Body of pancreas (tissue), 4 donors: Measurements from ENCODE around the gene UBAC1. TPM values are rescaled to one million over a fixed set of nuclear protein-coding genes. Genes with fewer than 3 reads are reported as not detected.

ENCODE experiments used
- ATAC-seq: fragments of 150-250 bp; one replicate; pipeline ENCODE4 v1.9.1; 2016
- DNase-seq, 4 donors: peaks; one replicate each; pipeline ENCODE4 v3.0.0-alpha.2; 2019
- H3K27ac ChIP-seq, 4 donors: fragments of 200-600 bp; sonication (generic); 1 replicate in 3 of 4; 2 replicates in 1 of 4; pipeline versions ENCODE4 v1.5.1 to v1.6.1; 2016 to 2019; ENCODE audit warnings: mild to moderate bottlenecking in 1 of 4, mixed read lengths in 1 of 4, moderate library complexity in 1 of 4
- H3K27me3 ChIP-seq, 2 donors: fragments of 200-600 bp; sonication (generic); one replicate each; pipeline ENCODE4 v1.6.0; 2016; ENCODE audit warnings: mild to moderate bottlenecking in 1 of 2
- H3K36me3 ChIP-seq, 2 donors: fragments of 200-600 bp; sonication (generic); replicated peaks in 1 of 2; 2 replicates each; pipeline ENCODE4 v1.5.1; 2016; ENCODE audit warnings: low read depth in 2 of 2; ENCODE audit not compliant: insufficient read depth in 1 of 2
- H3K4me1 ChIP-seq: fragments of 200-600 bp; sonication (generic); one replicate; pipeline ENCODE4 v1.6.0; 2016
- H3K4me3 ChIP-seq, 2 donors: fragments of 200-600 bp; sonication (generic); 1 replicate in 1 of 2; 2 replicates in 1 of 2; pipeline ENCODE4 v1.5.1; 2016 to 2019
- H3K9me3 ChIP-seq, 3 donors: fragments of 200-600 bp; sonication (generic); 1 replicate in 2 of 3; 2 replicates in 1 of 3; pipeline ENCODE4 v1.5.1; 2016
- POLR2A ChIP-seq, 3 donors: fragments of 450-650 bp; IDR thresholded peaks; one replicate each; pipeline ENCODE4 v1.6.1; 2016; ENCODE audit warnings: antibody characterized with exemption in 3 of 3, mild to moderate bottlenecking in 2 of 3
- WGBS, 2 donors: methylation state at CpG; one replicate each; pipeline ENCODE4 v1.1.5; 2017; 5-methylcytosine and 5-hydroxymethylcytosine counted together
- intact Hi-C: fragments of 100-400 bp; cut with DNase I; formaldehyde crosslinking; loops from one replicate; pipeline ENCODE4 v1.15.1; 2023
- total RNA-seq, 2 donors: library from RNA; depleted of rRNA; stranded (reverse); fragments of >200 nt; gene quantifications; one replicate each; pipeline ENCODE4 v1.1.0, GENCODE V29; 2016
- TF ChIP-seq, protein P1 (sequence below), 7 experiments: fragments of 450-650 bp in 4 of 7; fragments of 200-600 bp in 3 of 7; sonication (generic) in 3 of 7; IDR thresholded peaks; one replicate each; pipeline ENCODE4 v1.5.1; 2016 to 2019; ENCODE audit warnings: antibody characterized with exemption in 7 of 7

UBAC1 gene
- total RNA-seq, 2 donors from 2014 or later = 17.4 to 25.4 TPM

DNA sequence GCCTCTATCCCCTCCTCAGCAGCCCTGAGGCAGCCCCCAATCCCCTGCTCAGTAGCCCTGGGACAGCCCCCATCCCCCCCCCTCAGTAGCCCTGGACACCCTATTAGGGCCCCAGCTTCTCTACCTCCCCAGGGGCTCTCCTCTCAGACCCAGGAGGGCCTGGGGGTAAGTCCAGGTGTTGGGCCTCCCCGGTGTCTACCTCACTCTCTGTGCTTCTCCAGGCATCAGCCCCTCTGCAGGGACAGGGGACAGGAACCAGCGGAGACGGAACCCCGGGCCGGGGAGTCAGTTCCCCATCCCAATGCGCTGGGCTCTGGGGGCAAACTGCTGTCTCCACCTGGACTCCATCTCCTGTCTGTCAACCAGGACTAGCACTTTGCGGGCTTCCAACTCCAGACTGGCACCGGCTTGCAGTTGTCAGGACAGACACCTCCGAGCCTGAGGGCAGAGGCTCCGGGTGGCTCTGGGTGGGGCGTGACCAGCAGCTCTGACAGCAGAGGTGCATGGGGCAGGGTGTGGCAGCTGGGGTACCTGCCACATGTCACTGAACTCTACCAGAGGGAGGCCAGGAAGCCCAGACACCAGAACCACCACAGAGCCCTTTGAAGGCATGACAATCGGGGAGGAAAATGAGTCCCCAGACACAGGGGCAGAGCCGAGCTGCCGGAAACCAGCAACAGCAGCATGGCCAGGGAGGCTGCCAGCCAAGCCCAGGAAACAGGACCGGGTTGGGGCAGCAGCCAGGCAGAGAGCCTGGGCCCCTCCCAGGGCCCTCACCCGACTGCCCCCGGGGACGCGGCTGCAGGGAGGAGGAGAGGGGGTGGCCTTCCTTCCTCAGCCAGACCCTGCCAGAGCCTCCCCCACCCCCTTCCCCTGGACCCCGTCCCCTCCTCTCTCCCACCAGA, 17.7 kb upstream of the UBAC1 start:
- no peaks in the 10 kb centered on the region for H3K27me3 ChIP-seq
- H3K4me1 ChIP-seq = no peaks in the 10 kb centered on the region
- no peaks in the 10 kb centered on the region for H3K36me3 ChIP-seq
- H3K9me3 ChIP-seq = no peaks in the 10 kb centered on the region
- 45 to 100% methylated on average over 1 to 19 of the region's 20 CpGs for WGBS, 2 donors
- DNase-seq (no peak), ATAC-seq (peak; percentile 12)
- intact Hi-C loops = no loop called here
- TF ChIP-seq, protein P1, sequence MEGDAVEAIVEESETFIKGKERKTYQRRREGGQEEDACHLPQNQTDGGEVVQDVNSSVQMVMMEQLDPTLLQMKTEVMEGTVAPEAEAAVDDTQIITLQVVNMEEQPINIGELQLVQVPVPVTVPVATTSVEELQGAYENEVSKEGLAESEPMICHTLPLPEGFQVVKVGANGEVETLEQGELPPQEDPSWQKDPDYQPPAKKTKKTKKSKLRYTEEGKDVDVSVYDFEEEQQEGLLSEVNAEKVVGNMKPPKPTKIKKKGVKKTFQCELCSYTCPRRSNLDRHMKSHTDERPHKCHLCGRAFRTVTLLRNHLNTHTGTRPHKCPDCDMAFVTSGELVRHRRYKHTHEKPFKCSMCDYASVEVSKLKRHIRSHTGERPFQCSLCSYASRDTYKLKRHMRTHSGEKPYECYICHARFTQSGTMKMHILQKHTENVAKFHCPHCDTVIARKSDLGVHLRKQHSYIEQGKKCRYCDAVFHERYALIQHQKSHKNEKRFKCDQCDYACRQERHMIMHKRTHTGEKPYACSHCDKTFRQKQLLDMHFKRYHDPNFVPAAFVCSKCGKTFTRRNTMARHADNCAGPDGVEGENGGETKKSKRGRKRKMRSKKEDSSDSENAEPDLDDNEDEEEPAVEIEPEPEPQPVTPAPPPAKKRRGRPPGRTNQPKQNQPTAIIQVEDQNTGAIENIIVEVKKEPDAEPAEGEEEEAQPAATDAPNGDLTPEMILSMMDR (IDR thresholded peaks at IDR 0.05) = no peak
- TF ChIP-seq POLR2A (IDR thresholded peaks at IDR 0.05) = no peak
- no peak overlapping the region for H3K4me3 ChIP-seq
- no peak overlapping the region for H3K27ac ChIP-seq

DNA sequence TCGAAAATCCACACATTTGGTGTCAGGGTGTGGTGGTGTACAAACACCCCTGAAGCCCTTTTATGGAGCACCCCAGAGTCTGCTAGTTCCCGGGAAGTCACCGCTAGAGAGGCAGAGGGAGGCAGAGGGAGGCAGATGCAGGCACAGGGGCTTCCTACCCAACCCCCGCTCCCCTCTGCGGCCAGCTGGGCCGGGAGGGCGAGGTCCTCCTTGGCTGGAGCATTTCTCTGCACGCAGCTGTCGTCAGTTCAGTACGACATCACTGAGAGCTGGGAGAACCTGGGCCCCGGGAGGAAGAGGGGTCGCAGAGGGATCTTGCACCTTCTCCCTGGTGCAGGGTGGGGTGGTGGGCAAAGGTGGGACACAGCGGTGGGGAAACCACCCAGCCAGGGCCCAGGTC, 15.8 kb upstream of the UBAC1 start:
- intact Hi-C loops = no loop called here
- H3K36me3 ChIP-seq = no peaks in the 10 kb centered on the region
- H3K9me3 ChIP-seq = no peaks in the 10 kb centered on the region
- DNase-seq = no peak
- no peaks in the 10 kb centered on the region for H3K4me1 ChIP-seq
- no peak overlapping the region for H3K4me3 ChIP-seq
- no peak for ATAC-seq
- TF ChIP-seq, protein P1 (IDR thresholded peaks at IDR 0.05) = no peak
- TF ChIP-seq POLR2A (IDR thresholded peaks at IDR 0.05) = no peak
- no peaks in the 10 kb centered on the region for H3K27me3 ChIP-seq
- H3K27ac ChIP-seq = no peak overlapping the region
- WGBS, 2 donors = 27 to 33% methylated on average over 12 to 13 of the region's 13 CpGs

DNA sequence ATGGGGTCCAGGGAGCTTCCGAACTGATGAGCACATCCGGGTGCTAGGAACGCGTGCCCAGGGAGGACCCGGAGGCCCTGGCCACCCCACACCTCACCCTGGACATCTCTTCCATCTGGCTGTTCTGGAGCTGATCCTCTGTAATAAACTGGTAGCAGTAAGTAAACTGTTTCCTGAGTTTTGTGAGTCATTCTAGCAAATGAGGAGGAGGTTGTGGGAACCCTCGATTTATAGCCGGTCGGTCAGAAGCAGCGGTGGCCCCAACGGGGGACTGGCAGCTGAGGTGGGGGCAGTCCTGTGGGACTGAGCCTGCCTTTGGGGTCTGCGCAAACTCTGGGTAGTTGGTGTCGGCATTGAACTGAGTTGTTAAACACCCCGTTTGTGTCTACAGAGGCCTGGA, 15.4 kb upstream of the UBAC1 start:
- H3K27ac ChIP-seq = no peak overlapping the region
- DNase-seq (no peak), ATAC-seq (no peak)
- no peak overlapping the region for H3K4me3 ChIP-seq
- WGBS, 2 donors = 66 to 80% methylated on average over 10 to 13 of the region's 13 CpGs
- no peaks in the 10 kb centered on the region for H3K27me3 ChIP-seq
- no peaks in the 10 kb centered on the region for H3K36me3 ChIP-seq
- no peaks in the 10 kb centered on the region for H3K4me1 ChIP-seq
- intact Hi-C loops = no loop called here
- TF ChIP-seq POLR2A (IDR thresholded peaks at IDR 0.05) = no peak
- TF ChIP-seq, protein P1 (IDR thresholded peaks at IDR 0.05) = no peak
- no peaks in the 10 kb centered on the region for H3K9me3 ChIP-seq

DNA sequence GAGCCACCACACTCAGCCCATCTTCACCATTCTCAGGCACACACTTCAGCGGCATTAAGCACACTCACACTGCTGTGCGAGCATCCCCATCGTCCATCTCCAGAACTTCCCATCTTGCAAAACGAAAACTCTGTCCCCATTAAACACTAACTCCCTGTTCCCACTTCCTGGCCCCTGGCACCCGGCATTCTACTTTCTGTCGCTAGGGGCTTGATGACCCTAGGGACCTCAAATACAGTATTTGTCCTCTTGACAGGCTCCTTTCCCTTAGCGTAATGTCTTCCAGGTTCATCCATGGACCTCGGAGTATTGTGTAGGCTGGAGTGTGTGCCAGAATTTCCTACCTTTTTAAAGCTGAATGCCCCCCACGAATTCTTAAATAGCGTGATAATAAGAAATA, 14.7 kb upstream of the UBAC1 start:
- Histone ChIP-seq H3K4me1 (no peaks in the 10 kb centered on the region), H3K36me3 (no peaks in the 10 kb centered on the region), H3K9me3 (no peaks in the 10 kb centered on the region), H3K4me3 (no peak overlapping the region), H3K27me3 (no peaks in the 10 kb centered on the region), H3K27ac (no peak overlapping the region)
- TF ChIP-seq, protein P1 (IDR thresholded peaks at IDR 0.05) = no peak
- TF ChIP-seq POLR2A (IDR thresholded peaks at IDR 0.05) = no peak
- ATAC-seq (no peak), DNase-seq (no peak)
- intact Hi-C loops = no loop called here
- 66 to 70% methylated on average over 8 to 10 of the region's 10 CpGs for WGBS, 2 donors

DNA sequence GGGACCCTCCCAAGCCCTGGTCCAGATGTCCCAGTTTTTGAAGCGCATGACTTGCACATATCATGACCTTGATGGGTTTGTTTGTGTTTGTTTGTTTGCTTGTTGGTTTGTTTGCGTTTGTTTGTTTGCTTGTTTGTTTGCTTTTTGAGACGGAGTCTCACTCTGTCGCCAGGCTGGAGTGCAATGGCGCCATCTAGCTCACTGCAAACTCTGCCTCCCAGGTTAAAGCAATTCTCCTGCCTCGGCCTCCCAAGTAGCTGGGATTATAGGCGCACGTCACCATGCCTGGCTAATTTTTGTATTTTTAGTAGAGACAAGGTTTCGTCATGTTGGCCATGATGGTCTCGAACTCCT, 13.0 kb upstream of the UBAC1 start:
- DNase-seq (no peak), ATAC-seq (no peak)
- Histone ChIP-seq H3K4me3 (no peak overlapping the region), H3K4me1 (peaks cover under 1% of the 10 kb centered on the region), H3K27ac (no peak overlapping the region), H3K36me3 (no peaks in the 10 kb centered on the region), H3K27me3 (no peaks in the 10 kb centered on the region), H3K9me3 (no peaks in the 10 kb centered on the region)
- intact Hi-C loops = no loop called here
- WGBS, 2 donors = 43 to 55% methylated on average over 10 of the region's 10 CpGs
- TF ChIP-seq, protein P1 (IDR thresholded peaks at IDR 0.05) = no peak
- no peak for TF ChIP-seq POLR2A (IDR thresholded peaks at IDR 0.05)
